HG03066 (cell line): ENCODE measurements around the gene AUTS2.

Experiments used
- ATAC-seq: cut with Tn5 transposase; IDR thresholded peaks from one replicate; pipeline ENCODE4 v1.9.1; 2021; ENCODE audit warnings: low read depth; ENCODE audit not compliant: unreplicated experiment

AUTS2 gene

DNA sequence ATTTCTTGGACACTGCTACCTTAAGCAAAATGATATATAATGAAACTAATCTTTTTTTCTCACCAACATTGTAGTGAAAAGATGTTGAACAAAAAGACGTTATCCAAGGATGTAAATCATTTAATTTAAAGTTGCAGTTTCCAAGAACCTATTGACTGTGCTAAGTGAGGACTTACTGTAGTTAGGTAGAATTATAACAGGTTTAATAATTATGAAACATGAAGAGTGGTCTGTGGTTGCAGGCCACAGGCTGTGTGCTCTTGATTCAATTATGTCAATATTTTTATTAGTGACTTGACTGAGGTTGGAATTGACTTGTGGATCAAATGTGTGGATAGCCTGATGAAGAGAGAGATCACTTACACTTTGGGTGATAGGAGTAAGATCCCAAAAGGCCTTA is 478.1 kb downstream of the AUTS2 start:
- no peak for ATAC-seq

DNA sequence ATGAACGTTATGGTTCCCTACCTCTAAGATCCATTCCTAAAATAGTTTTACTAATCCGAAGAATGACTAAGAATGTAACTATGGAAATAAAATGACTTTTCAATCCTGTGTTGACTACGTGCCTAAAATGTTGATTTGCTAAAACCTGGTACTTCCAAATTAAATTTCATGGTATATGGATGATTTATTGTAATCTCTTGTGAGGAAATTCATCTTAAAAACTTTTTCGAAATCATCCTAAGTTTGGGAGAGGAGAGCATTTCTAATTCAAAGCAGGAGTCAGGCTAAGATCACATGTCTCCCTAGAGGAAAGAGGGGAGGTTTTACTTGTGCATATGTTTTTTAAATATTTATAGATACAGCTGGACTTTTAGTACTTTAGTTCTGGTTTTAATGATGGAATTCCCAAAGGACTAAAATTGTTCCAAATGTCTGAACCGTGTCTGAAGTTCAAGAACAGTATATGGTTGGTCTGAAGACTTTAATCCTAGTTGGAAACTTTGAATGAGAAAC is 483.9 kb downstream of the AUTS2 start:
- ATAC-seq = no peak

GRCh38 chr7:70091362-70091761 is 493.1 kb downstream of the AUTS2 start:
- ATAC-seq = no peak

- ATAC-seq = no peak
These were observed 494.3 kb downstream of the AUTS2 start for GRCh38 chr7:70092314-70093204.

- no peak for ATAC-seq
These were observed 495.1 kb downstream of the AUTS2 start for GRCh38 chr7:70093205-70093904.

DNA sequence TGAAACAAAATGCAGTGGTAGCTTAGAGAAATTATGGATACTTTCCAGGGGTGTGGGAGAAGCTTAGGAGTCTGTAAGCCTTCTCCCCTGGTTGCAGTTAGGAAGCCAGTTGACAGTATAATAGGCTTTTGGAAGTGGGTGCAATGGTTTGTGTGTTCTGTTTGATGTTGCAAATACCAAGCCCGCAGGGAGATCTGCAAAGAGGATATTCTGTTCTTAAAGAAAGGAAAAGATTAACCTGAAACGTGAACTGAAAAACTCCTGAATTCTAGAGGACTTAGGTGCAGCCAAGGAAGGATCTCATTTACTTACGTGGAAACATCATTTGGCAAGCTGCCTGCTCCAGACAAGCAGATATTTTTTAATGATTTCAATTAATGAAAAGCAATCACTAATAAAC is 496.6 kb downstream of the AUTS2 start:
- ATAC-seq = no peak

DNA sequence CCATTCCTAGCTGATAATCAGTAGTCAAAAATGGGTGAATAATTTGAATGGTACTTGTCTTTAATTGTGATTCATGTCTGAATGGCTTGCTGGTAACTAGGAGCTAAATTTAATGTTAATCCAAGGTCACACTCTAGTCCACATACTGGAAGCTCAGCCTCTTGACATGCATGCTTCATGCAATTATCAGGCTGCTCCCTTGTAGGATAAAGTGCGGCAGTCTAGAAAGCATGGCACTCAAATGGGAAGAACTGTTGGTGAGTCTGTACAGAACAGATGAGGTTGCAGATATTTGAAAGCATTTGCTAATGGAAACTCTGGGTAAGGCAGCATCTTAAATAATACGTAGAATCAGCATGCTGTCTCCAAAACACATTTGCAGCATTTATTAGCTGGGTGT is 499.4 kb downstream of the AUTS2 start:
- ATAC-seq = no peak

DNA sequence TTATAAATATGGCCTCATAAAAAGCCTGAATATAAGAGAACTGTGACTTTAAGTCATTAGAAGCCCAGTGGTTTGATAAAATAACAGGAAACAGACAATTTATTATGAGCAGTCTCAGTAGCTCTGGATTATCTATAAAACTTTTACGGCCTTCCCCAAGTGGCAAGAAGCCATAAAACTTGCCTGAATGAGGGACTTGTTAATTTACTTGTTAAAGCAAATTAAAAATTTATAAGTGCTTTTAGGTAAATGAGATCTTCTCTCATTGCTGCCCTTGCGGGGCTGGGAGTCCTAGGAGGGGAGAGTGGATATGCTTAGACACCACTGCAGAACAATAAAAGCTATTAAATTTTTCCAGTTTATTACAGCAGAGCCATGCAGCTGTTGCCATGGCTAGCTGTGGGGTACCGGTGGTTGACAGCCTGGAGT is 499.9 kb downstream of the AUTS2 start:
- no peak for ATAC-seq

GRCh38 chr7:70098905-70099672 is 500.8 kb downstream of the AUTS2 start:
- no peak for ATAC-seq

GRCh38 chr7:70104243-70104642 is 506.0 kb downstream of the AUTS2 start:
- ATAC-seq = no peak

- no peak for ATAC-seq
These were observed 514.8 kb downstream of the AUTS2 start for GRCh38 chr7:70113078-70113477.

DNA sequence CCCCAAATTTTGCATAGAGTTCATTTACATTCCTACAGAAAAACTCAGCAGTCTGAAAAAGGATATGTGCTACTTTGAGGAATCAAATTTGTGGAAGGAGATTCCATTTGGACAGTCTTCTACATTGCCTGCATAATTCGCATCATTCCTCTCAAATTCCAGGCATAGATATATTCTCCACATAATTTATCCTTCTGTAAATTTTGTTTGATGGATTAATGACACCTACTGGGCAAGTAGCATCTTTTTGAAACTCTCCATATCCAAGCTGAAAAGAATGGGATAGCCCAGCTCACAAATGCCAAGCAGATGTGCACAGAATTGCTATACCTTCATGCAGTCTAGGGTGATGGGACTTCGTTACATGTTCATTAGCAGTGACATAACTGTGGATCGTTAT is 515.3 kb downstream of the AUTS2 start:
- ATAC-seq = no peak

GRCh38 chr7:70114806-70115205 is 516.5 kb downstream of the AUTS2 start:
- no peak for ATAC-seq

GRCh38 chr7:70116244-70116643 is 518.0 kb downstream of the AUTS2 start:
- no peak for ATAC-seq

DNA sequence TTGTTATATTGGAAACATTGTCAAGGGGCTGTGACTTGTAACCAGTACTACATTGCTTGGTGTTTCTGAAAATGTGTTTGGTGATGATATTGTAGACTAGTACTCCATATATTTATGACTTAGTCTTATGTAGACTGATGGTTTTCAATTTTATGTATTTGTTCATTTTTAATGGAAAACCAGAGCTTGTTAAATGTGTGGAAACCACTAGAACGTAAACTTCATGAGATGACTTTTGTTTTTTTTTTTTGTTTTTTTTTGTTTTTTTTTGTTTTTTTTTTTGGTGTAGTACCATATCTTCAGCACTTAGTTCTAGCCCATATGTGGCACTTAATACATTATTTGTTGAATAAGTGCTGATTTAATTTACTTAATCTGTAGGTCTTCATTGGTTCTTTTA is 518.6 kb downstream of the AUTS2 start:
- no peak for ATAC-seq

DNA sequence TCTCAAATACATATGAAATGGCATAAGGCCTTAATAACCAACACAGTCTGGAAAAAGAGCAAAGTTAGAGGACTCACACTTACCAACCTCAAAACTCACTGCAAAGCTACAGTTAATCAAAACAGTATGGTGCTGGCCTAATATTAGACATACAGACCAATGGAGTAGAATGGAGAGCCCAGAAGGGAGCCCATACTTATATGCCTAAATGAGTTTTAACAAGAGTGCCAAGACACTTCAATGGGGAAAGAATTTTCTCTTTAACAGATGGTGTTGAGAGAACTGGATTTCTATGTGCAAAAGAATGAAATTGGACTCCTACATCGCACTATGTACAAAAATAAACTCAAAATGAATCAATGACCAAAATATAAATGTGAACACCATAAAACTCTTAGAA is 522.6 kb downstream of the AUTS2 start:
- ATAC-seq = no peak

DNA sequence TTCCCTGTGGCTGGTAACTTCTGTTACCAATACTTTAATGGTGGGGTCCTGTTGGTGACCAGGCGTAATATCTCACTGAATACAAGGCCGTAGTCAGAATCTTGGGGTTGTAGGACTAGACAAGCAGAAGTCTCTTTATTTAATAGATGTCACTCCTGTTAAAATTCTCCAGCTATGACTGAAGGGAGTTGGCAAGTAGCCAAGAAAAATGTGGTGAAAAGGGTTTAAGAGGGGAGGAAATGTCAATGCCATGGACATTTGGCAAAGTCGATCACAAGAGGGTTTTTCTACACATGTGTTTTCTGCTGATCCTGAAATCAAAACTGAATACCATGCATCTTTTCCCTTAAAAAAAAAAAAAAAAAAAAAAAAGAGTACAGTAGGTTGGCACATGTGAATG is 533.5 kb downstream of the AUTS2 start:
- no peak for ATAC-seq

GRCh38 chr7:70132226-70132851 is 534.1 kb downstream of the AUTS2 start:
- ATAC-seq = no peak

GRCh38 chr7:70132852-70133690 is 534.8 kb downstream of the AUTS2 start:
- no peak for ATAC-seq
